Subcutaneous abdominal adipose tissue (tissue), 5 donors: ENCODE results near the gene GARIN5B.

Experiments used
- H3K27ac ChIP-seq: one replicate; pipeline ENCODE4 v1.7.0; 2013; ENCODE audit warnings: low read depth, mild to moderate bottlenecking, inconsistent platforms, low read length, moderate library complexity
- H3K27me3 ChIP-seq, 5 donors: one replicate each; pipeline ENCODE4 v1.7.0; 2013; ENCODE audit warnings: low read length in 5 of 5, inconsistent platforms in 1 of 5; ENCODE audit not compliant: control insufficient read depth in 5 of 5, insufficient read depth in 4 of 5
- H3K36me3 ChIP-seq, 5 donors: one replicate each; pipeline ENCODE4 v1.7.0; 2013; ENCODE audit warnings: low read length in 5 of 5; ENCODE audit not compliant: control insufficient read depth in 5 of 5, insufficient read depth in 5 of 5
- H3K4me1 ChIP-seq, 5 donors: one replicate each; pipeline ENCODE4 v1.7.0; 2013; ENCODE audit warnings: low read length in 5 of 5, mild to moderate bottlenecking in 3 of 5, moderate library complexity in 1 of 5; ENCODE audit not compliant: control insufficient read depth in 5 of 5, insufficient read depth in 5 of 5
- H3K4me3 ChIP-seq, 5 donors: one replicate each; pipeline ENCODE4 v1.7.0; 2013; ENCODE audit warnings: low read length in 5 of 5, low read depth in 1 of 5
- H3K9ac ChIP-seq, 5 donors: one replicate each; pipeline ENCODE4 v1.7.0; 2013; ENCODE audit warnings: low read length in 5 of 5, mild to moderate bottlenecking in 4 of 5, moderate library complexity in 3 of 5
- H3K9me3 ChIP-seq, 5 donors: one replicate each; pipeline ENCODE4 v1.7.0; 2013; ENCODE audit warnings: low read length in 5 of 5; ENCODE audit not compliant: control insufficient read depth in 5 of 5
- donor health status: healthy.
- donor health status: healthy.
- donor health status: healthy.
- donor health status: healthy.
- donor health status: healthy.

GARIN5B gene

GRCh38 chr19:55324662-55325061, 38.4 kb downstream of the GARIN5B start:
- Histone ChIP-seq H3K27ac (peak overlapping the region; percentile 78), H3K4me1 (peaks cover 3 to 44% (median 29%) of the 10 kb centered on the region in 5 donors), H3K27me3 (no peaks in the 10 kb centered on the region), H3K4me3 (peak overlapping the region; percentile 6 to 57 (median 36)), H3K36me3 (no peaks in the 10 kb centered on the region), H3K9ac (peak overlapping the region in 2 of 5 donors; percentile 37 to 59), H3K9me3 (no peaks in the 10 kb centered on the region)

- Histone ChIP-seq H3K9me3 (no peaks in the 10 kb centered on the region), H3K9ac (peak overlapping the region in 1 of 5 donors; percentile 28), H3K4me1 (peaks cover 3 to 44% (median 29%) of the 10 kb centered on the region in 5 donors), H3K4me3 (no peak overlapping the region), H3K36me3 (no peaks in the 10 kb centered on the region), H3K27ac (no peak overlapping the region), H3K27me3 (no peaks in the 10 kb centered on the region)
Observed at GRCh38 chr19:55322204-55322885, 40.7 kb downstream of the GARIN5B start.

DNA sequence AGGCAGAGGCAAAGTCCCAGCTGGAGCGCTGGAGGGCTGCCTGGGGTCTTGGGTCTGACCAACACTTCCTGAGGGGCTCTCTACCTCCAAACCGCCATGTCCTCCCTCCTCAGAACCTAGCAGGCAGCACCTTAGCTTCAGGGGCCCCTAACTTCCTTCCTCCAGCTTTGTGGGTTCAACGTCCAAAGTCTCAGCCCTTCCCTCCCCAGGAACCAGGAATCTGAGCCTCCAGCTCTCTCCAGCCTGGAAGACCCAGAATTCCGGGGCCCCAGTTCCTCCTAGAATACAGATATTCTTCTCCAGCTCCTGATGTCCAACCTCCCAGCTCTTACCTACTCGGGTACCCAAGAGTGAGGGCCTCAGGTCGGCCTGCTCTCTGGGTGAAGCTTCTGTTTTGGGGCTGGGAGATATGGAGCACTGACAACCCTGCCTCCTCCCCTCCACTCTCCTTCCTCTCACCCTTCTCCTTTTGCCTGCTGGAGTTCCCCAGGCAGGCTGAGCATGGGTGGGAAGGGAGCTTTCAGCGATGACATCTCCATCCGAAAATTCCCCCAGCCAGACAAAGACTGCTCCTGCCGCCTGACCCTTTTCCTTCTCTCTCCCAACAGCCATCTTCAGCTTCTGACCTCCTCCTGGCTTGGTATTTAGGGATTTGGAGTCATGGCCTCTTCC, 41.5 kb downstream of the GARIN5B start:
- Histone ChIP-seq H3K9ac (peak overlapping the region in 2 of 5 donors; percentile 0 to 28), H3K9me3 (no peaks in the 10 kb centered on the region), H3K36me3 (peaks cover 0 to 4% (median 0%) of the 10 kb centered on the region in 5 donors), H3K27me3 (no peaks in the 10 kb centered on the region), H3K4me1 (peaks cover 2 to 42% (median 26%) of the 10 kb centered on the region in 5 donors), H3K4me3 (no peak overlapping the region), H3K27ac (no peak overlapping the region)

GRCh38 chr19:55320844-55321419, 42.1 kb downstream of the GARIN5B start:
- Histone ChIP-seq H3K9me3 (peaks cover 0 to 3% (median 0%) of the 10 kb centered on the region in 5 donors), H3K4me1 (peaks cover 0 to 39% (median 21%) of the 10 kb centered on the region in 5 donors), H3K9ac (no peak overlapping the region), H3K4me3 (no peak overlapping the region), H3K36me3 (peaks cover 0 to 11% (median 0%) of the 10 kb centered on the region in 5 donors), H3K27ac (no peak overlapping the region), H3K27me3 (no peaks in the 10 kb centered on the region)

- Histone ChIP-seq H3K9me3 (peaks cover 0 to 4% (median 0%) of the 10 kb centered on the region in 5 donors), H3K4me3 (peak overlapping the region in 4 of 5 donors; percentile 12 to 68 (median 30)), H3K9ac (peak overlapping the region in 2 of 5 donors; percentile 53 to 68), H3K4me1 (peaks cover 0 to 35% (median 18%) of the 10 kb centered on the region in 5 donors), H3K36me3 (peaks cover 0 to 12% (median 0%) of the 10 kb centered on the region in 5 donors), H3K27me3 (no peaks in the 10 kb centered on the region), H3K27ac (no peak overlapping the region)
Observed at GRCh38 chr19:55319785-55320184, 43.3 kb downstream of the GARIN5B start.

DNA sequence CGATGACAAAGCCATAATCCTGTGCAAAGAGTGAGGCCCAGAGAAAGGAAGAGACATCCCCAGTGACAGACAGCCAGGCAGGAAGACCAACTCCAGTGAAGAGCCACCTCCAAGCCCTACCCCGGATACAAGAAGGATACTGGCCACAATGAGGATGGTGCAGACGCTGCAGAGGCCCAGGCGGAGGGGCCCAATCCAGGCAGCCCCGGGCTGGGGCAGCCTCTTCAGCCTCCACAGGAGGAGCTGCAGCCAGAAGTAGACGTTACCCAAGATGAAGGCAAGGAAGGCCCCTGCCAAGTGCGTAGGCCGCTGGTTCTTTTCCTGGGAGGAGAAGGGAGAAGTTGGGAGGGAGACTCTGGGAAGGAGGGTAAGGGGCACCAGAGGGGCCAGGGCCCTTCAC, 46.4 kb downstream of the GARIN5B start:
- H3K9ac ChIP-seq, result no peak overlapping the region

DNA sequence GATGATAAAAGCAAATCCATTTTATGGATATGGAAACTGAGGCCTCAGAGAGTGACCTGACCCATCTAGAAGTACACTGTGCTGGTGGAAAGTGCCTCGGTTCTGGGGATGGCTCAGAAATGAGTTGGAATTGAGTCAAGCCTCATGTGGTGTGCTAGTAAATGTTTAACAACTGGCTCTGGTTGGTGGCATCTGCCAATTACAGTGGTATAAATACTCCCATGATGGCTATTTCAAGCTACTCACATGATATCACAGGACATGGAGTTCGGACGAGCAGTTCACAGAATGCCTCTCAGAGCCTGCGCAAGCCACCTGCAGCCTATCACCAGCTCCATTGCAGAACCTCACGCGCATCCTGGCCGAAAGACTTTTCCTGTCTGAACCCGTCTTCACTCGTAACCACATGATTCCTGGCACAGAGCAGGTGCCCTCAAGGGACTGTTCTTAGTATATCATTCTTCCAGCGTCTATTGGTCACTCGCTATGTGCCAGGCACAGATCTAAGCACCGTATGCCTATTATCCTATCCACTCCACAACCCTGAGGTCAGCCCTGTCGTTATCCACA, 47.0 kb downstream of the GARIN5B start:
- Histone ChIP-seq H3K27ac (no peak overlapping the region), H3K27me3 (no peaks in the 10 kb centered on the region), H3K36me3 (peaks cover 0 to 14% (median 0%) of the 10 kb centered on the region in 5 donors), H3K4me3 (no peak overlapping the region), H3K9me3 (peaks cover 0 to 4% (median 0%) of the 10 kb centered on the region in 5 donors), H3K4me1 (peaks cover 0 to 18% (median 5%) of the 10 kb centered on the region in 5 donors), H3K9ac (no peak overlapping the region)

More for the DNA sequence above, 46.4 kb downstream of the GARIN5B start:
- Histone ChIP-seq H3K4me3 (no peak overlapping the region), H3K36me3 (peaks cover 0 to 14% (median 0%) of the 10 kb centered on the region in 5 donors), H3K27ac (no peak overlapping the region), H3K4me1 (peaks cover 0 to 22% (median 5%) of the 10 kb centered on the region in 5 donors), H3K9me3 (peaks cover 0 to 4% (median 0%) of the 10 kb centered on the region in 5 donors), H3K27me3 (no peaks in the 10 kb centered on the region)

DNA sequence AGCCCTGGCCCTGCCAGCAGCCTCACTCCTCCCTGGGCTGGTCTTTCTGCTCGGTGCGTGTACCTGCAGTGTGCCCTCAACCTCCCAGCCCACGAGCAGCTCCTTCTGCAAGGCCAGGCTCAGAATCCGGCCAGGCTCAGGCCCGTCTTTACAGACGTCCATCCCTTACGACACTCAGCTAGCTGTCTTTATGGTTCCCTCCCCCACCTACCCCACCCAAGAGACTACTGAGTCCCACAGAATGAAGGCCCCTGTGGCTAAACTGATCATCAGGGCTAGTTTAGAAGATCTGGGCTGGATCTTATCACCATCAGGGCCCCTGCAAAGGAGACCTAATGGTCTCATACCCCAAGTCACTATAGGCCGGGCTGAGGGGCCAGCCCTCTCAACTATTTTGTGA, 48.7 kb downstream of the GARIN5B start:
- H3K27me3 ChIP-seq, result no peaks in the 10 kb centered on the region
- no peak overlapping the region for H3K4me3 ChIP-seq
- peaks cover 0 to 9% (median 0%) of the 10 kb centered on the region in 5 donors for H3K4me1 ChIP-seq
- H3K9ac ChIP-seq, result no peak overlapping the region
- H3K9me3 ChIP-seq, result peaks cover 0 to 7% (median 0%) of the 10 kb centered on the region in 5 donors
- H3K27ac ChIP-seq, result no peak overlapping the region
- peaks cover 0 to 14% (median 0%) of the 10 kb centered on the region in 5 donors for H3K36me3 ChIP-seq

DNA sequence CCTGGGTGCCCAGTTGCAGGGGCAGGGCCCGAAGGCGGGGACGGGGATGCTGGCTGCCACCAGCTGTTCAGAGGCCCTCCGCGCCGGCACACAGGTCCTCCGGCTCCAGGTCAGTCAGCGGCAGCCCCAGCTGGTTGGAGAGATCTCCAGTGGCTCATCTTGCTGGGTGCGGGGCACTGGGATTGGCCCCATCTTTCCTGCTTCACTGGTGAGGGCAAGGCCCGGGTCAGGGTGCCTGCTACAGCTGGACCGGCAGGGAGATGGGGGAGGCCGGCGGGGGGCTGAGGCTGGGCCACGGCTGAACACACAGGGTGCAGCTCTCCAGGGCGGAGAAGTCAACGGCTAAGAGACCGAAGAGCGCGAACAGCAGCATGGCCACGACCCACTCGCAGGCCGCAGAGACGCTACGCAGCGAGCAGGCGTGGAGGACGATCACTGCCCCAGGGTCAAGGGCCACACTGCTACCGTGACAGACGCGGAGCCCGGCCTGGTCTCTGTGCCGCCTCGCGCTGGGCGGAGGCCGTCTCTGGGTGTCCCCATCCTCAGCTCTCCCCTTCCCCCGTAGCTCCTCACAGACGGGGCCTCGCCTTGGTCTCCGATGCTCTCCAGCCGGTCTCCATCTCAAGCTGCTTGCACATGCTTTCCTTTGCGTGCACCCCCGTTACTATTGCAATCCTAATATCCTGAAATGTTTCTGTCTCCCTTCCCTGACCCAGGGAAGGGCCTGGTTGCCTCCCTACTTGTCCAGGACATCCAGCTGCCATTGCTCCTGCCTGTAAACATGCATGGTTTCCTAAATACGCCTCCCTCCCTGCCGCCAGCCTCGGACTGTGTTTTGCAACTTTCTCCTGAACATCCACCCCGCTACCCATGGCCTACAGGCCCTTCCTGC, 50.2 kb downstream of the GARIN5B start:
- no peak overlapping the region for H3K4me3 ChIP-seq

More for the DNA sequence above, 50.2 kb downstream of the GARIN5B start:
- Histone ChIP-seq H3K4me1 (peaks cover 0 to 9% (median 2%) of the 10 kb centered on the region in 5 donors), H3K27ac (no peak overlapping the region), H3K36me3 (peaks cover 0 to 14% (median 0%) of the 10 kb centered on the region in 5 donors), H3K27me3 (peaks cover 0 to 3% (median 0%) of the 10 kb centered on the region in 5 donors), H3K9me3 (peaks cover 0 to 8% (median 3%) of the 10 kb centered on the region in 5 donors), H3K9ac (no peak overlapping the region)
